ACC112 (cell line): ENCODE data around the gene ENKD1.

Experiments used
- H2AFZ ChIP-seq: fragments of 200-600 bp; sonication (generic); one replicate; pipeline ENCODE4 v1.6.0; 2017; ENCODE audit warnings: antibody characterized with exemption, low read length; ENCODE audit not compliant: unreplicated experiment
- H3K27ac ChIP-seq: fragments of 200-600 bp; sonication (generic); 2 replicates; pipeline ENCODE4 v1.5.1; 2014; ENCODE audit warnings: low read depth, mild to moderate bottlenecking, antibody characterized with exemption, low read length, moderate library complexity
- H3K27me3 ChIP-seq: fragments of 200-600 bp; sonication (generic); 2 replicates; pipeline ENCODE4 v1.6.1; 2014; ENCODE audit warnings: mild to moderate bottlenecking, antibody characterized with exemption, low read length, moderate library complexity, mixed read lengths; ENCODE audit not compliant: insufficient read depth
- H3K36me3 ChIP-seq: fragments of 200-600 bp; sonication (generic); 2 replicates; pipeline ENCODE4 v1.6.1; 2016; ENCODE audit warnings: mild to moderate bottlenecking, antibody characterized with exemption, low read length, moderate library complexity, mixed read lengths; ENCODE audit not compliant: insufficient read depth
- H3K4me1 ChIP-seq: fragments of 200-600 bp; sonication (generic); one replicate; pipeline ENCODE4 v1.6.1; 2016; ENCODE audit warnings: low read length, mixed read lengths; ENCODE audit not compliant: insufficient read depth, unreplicated experiment, control insufficient read depth
- H3K4me3 ChIP-seq: fragments of 200-600 bp; sonication (generic); 2 replicates; pipeline ENCODE4 v1.5.1; 2014; ENCODE audit warnings: mild to moderate bottlenecking, low read depth, low read length
- H3K79me2 ChIP-seq: fragments of 200-600 bp; sonication (generic); one replicate; pipeline ENCODE4 v1.6.0; 2016; ENCODE audit warnings: low read length; ENCODE audit not compliant: control insufficient read depth, unreplicated experiment, insufficient read depth

The ENKD1 gene

GRCh38 chr16:67666559-67667452, at the start of gene ENKD1, which contains the start of gene C16orf86:
TSS of gene ENKD1 (minus strand) at chr16:67666750. CDS start at chr16:67666442, 308 bp downstream.
TSS of gene C16orf86 (plus strand) at chr16:67666814. CDS start at chr16:67666971, 157 bp downstream.
- Histone ChIP-seq H3K36me3 (no peaks in the 10 kb centered on the region), H3K4me3 (peak within 1 kb of the TSS; percentile 96), H3K27me3 (no peaks in the 10 kb centered on the region), H3K79me2 (no peaks in the 10 kb centered on the region), H2AFZ (peak within 1 kb of the TSS; percentile 91), H3K4me1 (peaks cover 4% of the 10 kb centered on the region), H3K27ac (peak within 1 kb of the TSS; percentile 56)

GRCh38 chr16:67716097-67716496, 49.5 kb upstream of the ENKD1 start:
- Histone ChIP-seq H3K27ac (no peak overlapping the region), H3K4me1 (peaks cover 17% of the 10 kb centered on the region), H3K79me2 (peaks cover 47% of the 10 kb centered on the region), H2AFZ (no peak overlapping the region), H3K27me3 (no peaks in the 10 kb centered on the region), H3K36me3 (no peaks in the 10 kb centered on the region), H3K4me3 (no peak overlapping the region)

GRCh38 chr16:67714522-67714921, 48.0 kb upstream of the ENKD1 start:
- Histone ChIP-seq H3K36me3 (no peaks in the 10 kb centered on the region), H2AFZ (no peak overlapping the region), H3K27me3 (no peaks in the 10 kb centered on the region), H3K79me2 (peaks cover 52% of the 10 kb centered on the region), H3K4me1 (peaks cover 7% of the 10 kb centered on the region), H3K4me3 (no peak overlapping the region), H3K27ac (no peak overlapping the region)

- H3K4me1 ChIP-seq: peaks cover 8% of the 10 kb centered on the region
- H2AFZ ChIP-seq: no peak overlapping the region
- H3K79me2 ChIP-seq: peaks cover 51% of the 10 kb centered on the region
- H3K36me3 ChIP-seq: no peaks in the 10 kb centered on the region
- H3K27me3 ChIP-seq: no peaks in the 10 kb centered on the region
- H3K27ac ChIP-seq: no peak overlapping the region
- no peak overlapping the region for H3K4me3 ChIP-seq
Measured at GRCh38 chr16:67713647-67714273, 47.2 kb upstream of the ENKD1 start.

GRCh38 chr16:67710607-67711006, 44.1 kb upstream of the ENKD1 start:
- Histone ChIP-seq H3K79me2 (peaks cover 25% of the 10 kb centered on the region), H3K27me3 (no peaks in the 10 kb centered on the region), H2AFZ (no peak overlapping the region), H3K4me1 (peaks cover 5% of the 10 kb centered on the region), H3K4me3 (no peak overlapping the region), H3K27ac (no peak overlapping the region), H3K36me3 (no peaks in the 10 kb centered on the region)

- H3K4me1 ChIP-seq: peaks cover 5% of the 10 kb centered on the region
- no peak overlapping the region for H3K27ac ChIP-seq
- H3K27me3 ChIP-seq: no peaks in the 10 kb centered on the region
- peaks cover 25% of the 10 kb centered on the region for H3K79me2 ChIP-seq
- H2AFZ ChIP-seq: no peak overlapping the region
- no peaks in the 10 kb centered on the region for H3K36me3 ChIP-seq
- no peak overlapping the region for H3K4me3 ChIP-seq
Measured at GRCh38 chr16:67709050-67709449, 42.5 kb upstream of the ENKD1 start.

- peaks cover 5% of the 10 kb centered on the region for H3K4me1 ChIP-seq
- no peak overlapping the region for H3K4me3 ChIP-seq
- no peaks in the 10 kb centered on the region for H3K27me3 ChIP-seq
- no peak overlapping the region for H3K27ac ChIP-seq
- peaks cover 20% of the 10 kb centered on the region for H3K79me2 ChIP-seq
- no peaks in the 10 kb centered on the region for H3K36me3 ChIP-seq
- no peak overlapping the region for H2AFZ ChIP-seq
Measured at GRCh38 chr16:67708368-67708771, 41.8 kb upstream of the ENKD1 start.

GRCh38 chr16:67707790-67708189, 41.2 kb upstream of the ENKD1 start:
- no peak overlapping the region for H3K4me3 ChIP-seq
- no peaks in the 10 kb centered on the region for H3K36me3 ChIP-seq
- H3K27ac ChIP-seq: no peak overlapping the region
- H3K79me2 ChIP-seq: peaks cover 16% of the 10 kb centered on the region
- no peaks in the 10 kb centered on the region for H3K27me3 ChIP-seq
- H2AFZ ChIP-seq: no peak overlapping the region
- H3K4me1 ChIP-seq: peaks cover 5% of the 10 kb centered on the region

- no peak overlapping the region for H2AFZ ChIP-seq
Measured at GRCh38 chr16:67707210-67707609, 40.7 kb upstream of the ENKD1 start.

GRCh38 chr16:67704110-67704509, 37.6 kb upstream of the ENKD1 start:
- Histone ChIP-seq H3K79me2 (peaks cover 9% of the 10 kb centered on the region), H3K4me3 (no peak overlapping the region)

More at GRCh38 chr16:67707210-67707609, 40.7 kb upstream of the ENKD1 start:
- H3K79me2 ChIP-seq: peaks cover 16% of the 10 kb centered on the region
- no peak overlapping the region for H3K4me3 ChIP-seq
- H3K27me3 ChIP-seq: no peaks in the 10 kb centered on the region
- no peak overlapping the region for H3K27ac ChIP-seq
- H3K4me1 ChIP-seq: peaks cover 5% of the 10 kb centered on the region
- no peaks in the 10 kb centered on the region for H3K36me3 ChIP-seq

More at GRCh38 chr16:67704110-67704509, 37.6 kb upstream of the ENKD1 start:
- no peaks in the 10 kb centered on the region; the same call in 1 of the 2 replicates for H3K36me3 ChIP-seq
- H3K27me3 ChIP-seq: no peaks in the 10 kb centered on the region
- H2AFZ ChIP-seq: no peak overlapping the region
- H3K27ac ChIP-seq: no peak overlapping the region
- H3K4me1 ChIP-seq: peaks cover 5% of the 10 kb centered on the region
